Esophagus muscularis mucosa (tissue), 4 donors: ENCODE data around the gene CNFN. TPM values are rescaled to one million over a fixed set of nuclear protein-coding genes. Genes with fewer than 3 reads are reported as not detected.

Source experiments
- DNase-seq: peaks from one replicate; pipeline ENCODE4 v3.0.0-alpha.2; 2017; ENCODE audit errors: extremely low spot score
- H3K27ac ChIP-seq, 4 donors: fragments of 200-600 bp; sonication (generic); replicated peaks in 1 of 4; 1 replicate in 3 of 4; 2 replicates in 1 of 4; pipeline ENCODE4 v1.5.1; 2016 to 2019; ENCODE audit warnings: mild to moderate bottlenecking in 1 of 4
- H3K27me3 ChIP-seq, 4 donors: fragments of 200-600 bp; sonication (generic); one replicate each; pipeline versions ENCODE4 v1.5.1 to v1.6.0; 2016 to 2019
- H3K36me3 ChIP-seq, 4 donors: fragments of 200-600 bp; sonication (generic); one replicate each; pipeline ENCODE4 v1.5.1; 2016 to 2019
- H3K4me1 ChIP-seq, 4 donors: fragments of 200-600 bp; sonication (generic); one replicate each; pipeline ENCODE4 v1.5.1; 2016 to 2019
- H3K4me3 ChIP-seq, 4 donors: fragments of 200-600 bp; sonication (generic); 1 replicate in 2 of 4; 2 replicates in 2 of 4; pipeline ENCODE4 v1.5.1; 2016 to 2019; ENCODE audit warnings: mild to moderate bottlenecking in 4 of 4, moderate library complexity in 1 of 4
- H3K9me3 ChIP-seq, 4 donors: fragments of 200-600 bp; sonication (generic); 1 replicate in 3 of 4; 2 replicates in 1 of 4; pipeline ENCODE4 v1.5.1; 2016 to 2019
- CTCF ChIP-seq, 3 experiments: fragments of 200-600 bp in 2 of 3; fragments of 450-650 bp in 1 of 3; sonication (generic) in 2 of 3; IDR thresholded peaks; one replicate each; pipeline ENCODE4 v1.5.1; 2017 to 2019; ENCODE audit warnings: antibody characterized with exemption in 3 of 3, mild to moderate bottlenecking in 2 of 3, moderate library complexity in 1 of 3
- EP300 ChIP-seq: sonication (generic); formaldehyde crosslinking; IDR thresholded peaks from one replicate; pipeline ENCODE4 v1.6.1; 2017; ENCODE audit warnings: antibody characterized with exemption
- POLR2A ChIP-seq: fragments of 450-650 bp; IDR thresholded peaks from one replicate; pipeline ENCODE4 v1.6.1; 2017; ENCODE audit warnings: antibody characterized with exemption, moderate library complexity, mild to moderate bottlenecking, low read depth
- POLR2AphosphoS5 ChIP-seq, 2 donors: sonication (generic); formaldehyde crosslinking; IDR thresholded peaks; one replicate each; pipeline ENCODE4 v1.6.1; 2017; ENCODE audit warnings: antibody characterized with exemption in 2 of 2
- WGBS: methylation state at CpG from one replicate; pipeline ENCODE4 v1.1.5; 2018; 5-methylcytosine and 5-hydroxymethylcytosine counted together
- intact Hi-C: fragments of 100-400 bp; cut with DNase I; formaldehyde crosslinking; loops from one replicate; pipeline ENCODE4 v1.15.1; 2023
- total RNA-seq, 4 donors: library from RNA; depleted of rRNA; stranded (reverse); fragments of >200 nt; gene quantifications; one replicate each; pipeline versions ENCODE4 v1.1.0 to v1.2.1, GENCODE V29; 2016

Gene CNFN
- total RNA-seq, 4 donors from 2014 or later: 0.92 to 2.5 TPM; not detected in 2

DNA sequence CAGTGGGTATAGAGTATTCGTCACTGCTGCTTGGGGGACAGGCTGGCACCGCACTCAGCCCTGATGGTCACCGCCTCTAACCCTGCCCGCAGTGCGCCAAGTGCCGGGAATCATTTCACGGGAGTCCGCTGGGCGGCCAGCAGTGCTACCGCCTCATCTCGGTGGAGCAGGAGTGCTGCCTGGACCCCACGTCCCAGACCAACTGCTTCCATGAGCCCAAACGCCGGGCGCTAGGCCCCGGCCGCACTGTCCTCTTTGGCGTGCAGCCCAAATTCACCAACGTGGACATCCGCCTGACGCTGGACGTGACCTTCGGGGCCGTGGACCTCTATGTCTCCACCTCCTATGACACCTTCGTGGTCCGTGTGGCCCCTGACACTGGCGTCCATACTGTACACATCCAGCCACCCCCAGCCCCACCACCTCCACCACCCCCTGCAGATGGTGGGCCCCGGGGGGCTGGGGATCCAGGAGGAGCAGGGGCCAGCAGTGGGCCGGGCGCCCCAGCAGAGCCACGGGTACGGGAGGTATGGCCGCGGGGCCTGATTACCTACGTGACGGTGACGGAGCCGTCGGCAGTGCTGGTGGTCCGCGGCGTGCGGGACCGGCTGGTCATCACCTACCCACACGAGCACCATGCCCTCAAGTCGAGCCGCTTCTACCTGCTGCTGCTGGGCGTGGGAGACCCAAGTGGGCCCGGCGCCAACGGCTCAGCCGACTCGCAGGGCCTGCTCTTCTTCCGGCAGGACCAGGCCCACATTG lies 14.5 kb downstream of the CNFN start:
- H3K36me3 ChIP-seq: peaks cover 5 to 60% (median 34%) of the 10 kb centered on the region in 4 donors
- no peaks in the 10 kb centered on the region for H3K27me3 ChIP-seq
- H3K27ac ChIP-seq: no peak overlapping the region
- no peak for DNase-seq
- H3K4me1 ChIP-seq: no peaks in the 10 kb centered on the region
- TF ChIP-seq POLR2AphosphoS5 (IDR thresholded peaks at IDR 0.05): no peak
- no peak for TF ChIP-seq EP300
- no peak for TF ChIP-seq POLR2A
- TF ChIP-seq CTCF (IDR thresholded peaks at IDR 0.05): no peak
- 94% methylated on average over 23 of the region's 54 CpGs for WGBS
- H3K4me3 ChIP-seq: no peak overlapping the region
- no peaks in the 10 kb centered on the region for H3K9me3 ChIP-seq
- intact Hi-C loops: no loop called here

GRCh38 chr19:42374826-42375376 lies 15.2 kb downstream of the CNFN start:
- Histone ChIP-seq H3K4me1 (no peaks in the 10 kb centered on the region), H3K36me3 (peaks cover 5 to 61% (median 34%) of the 10 kb centered on the region in 4 donors), H3K27me3 (no peaks in the 10 kb centered on the region), H3K27ac (no peak overlapping the region), H3K4me3 (no peak overlapping the region), H3K9me3 (no peaks in the 10 kb centered on the region)
- DNase-seq: no peak
- intact Hi-C loops: no loop called here
- TF ChIP-seq POLR2AphosphoS5 (IDR thresholded peaks at IDR 0.05) (no peak), CTCF (IDR thresholded peaks at IDR 0.05) (no peak), POLR2A (no peak), EP300 (no peak)
- WGBS: 100% methylated on average over 10 of the region's 11 CpGs

DNA sequence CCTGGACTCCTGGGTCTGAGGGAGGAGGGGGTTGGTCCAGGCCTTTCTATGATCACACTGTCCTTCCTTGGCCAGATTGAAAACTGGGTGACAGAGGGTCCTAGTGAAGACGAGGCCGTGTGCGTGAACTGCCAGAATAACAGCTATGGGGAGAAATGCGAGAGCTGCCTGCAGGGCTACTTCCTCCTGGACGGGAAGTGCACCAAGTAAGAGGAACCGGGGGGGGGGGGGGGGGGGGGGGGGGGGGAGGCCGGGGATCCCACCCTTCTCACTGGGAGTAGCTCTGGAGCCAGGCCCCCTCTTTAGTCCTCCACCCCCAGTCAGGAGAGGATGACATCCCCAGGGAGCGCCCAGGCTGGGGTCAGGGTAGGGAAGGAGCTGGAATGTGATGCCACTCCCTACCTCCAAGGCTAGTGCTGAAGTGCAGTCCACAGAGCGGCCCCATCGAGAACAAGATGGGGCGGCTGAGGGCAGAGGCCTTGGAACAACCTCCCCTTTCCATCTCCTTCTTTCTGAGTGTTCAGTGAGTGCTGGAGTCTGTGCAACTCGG lies 19.4 kb downstream of the CNFN start:
- Histone ChIP-seq H3K4me1 (peaks cover 11 to 18% (median 16%) of the 10 kb centered on the region in 4 donors), H3K27ac (peak overlapping the region in 1 of 4 donors; percentile 33), H3K36me3 (peaks cover 5 to 67% (median 22%) of the 10 kb centered on the region in 4 donors), H3K27me3 (no peaks in the 10 kb centered on the region), H3K9me3 (no peaks in the 10 kb centered on the region), H3K4me3 (no peak overlapping the region)
- intact Hi-C loops: no loop called here
- DNase-seq: no peak
- whole genome bisulfite sequencing: 59% methylated on average over 9 of the region's 12 CpGs
- TF ChIP-seq POLR2AphosphoS5 (IDR thresholded peaks at IDR 0.05) (no peak), CTCF (IDR thresholded peaks at IDR 0.05) (no peak), POLR2A (no peak), EP300 (no peak)

DNA sequence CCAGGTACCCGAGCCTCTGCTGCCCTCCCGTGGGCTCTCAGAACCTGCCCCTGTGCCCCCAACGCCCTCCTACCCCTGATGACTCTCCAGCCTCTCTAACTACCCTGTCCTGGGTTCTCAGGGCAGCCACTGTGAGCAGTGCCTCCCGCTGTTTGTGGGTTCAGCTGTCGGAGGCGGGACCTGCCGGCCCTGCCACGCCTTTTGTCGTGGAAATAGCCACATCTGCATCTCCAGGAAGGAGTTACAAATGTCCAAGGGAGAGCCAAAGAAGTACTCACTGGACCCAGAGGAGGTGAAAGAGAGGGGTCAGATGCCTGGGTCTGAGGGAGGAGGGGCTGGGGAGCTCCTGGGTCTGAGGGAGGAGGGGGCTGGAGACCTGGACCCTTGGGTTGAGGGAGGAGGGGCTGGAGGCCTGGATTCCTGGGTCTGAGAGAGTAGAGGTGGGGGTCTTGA lies 20.0 kb downstream of the CNFN start:
- Histone ChIP-seq H3K27ac (peak overlapping the region in 1 of 4 donors; percentile 33), H3K36me3 (peaks cover 5 to 61% (median 16%) of the 10 kb centered on the region in 4 donors), H3K4me3 (no peak overlapping the region), H3K4me1 (peaks cover 16 to 24% (median 22%) of the 10 kb centered on the region in 4 donors), H3K27me3 (no peaks in the 10 kb centered on the region), H3K9me3 (no peaks in the 10 kb centered on the region)
- TF ChIP-seq CTCF (IDR thresholded peaks at IDR 0.05) (no peak), POLR2AphosphoS5 (IDR thresholded peaks at IDR 0.05) (no peak), EP300 (no peak), POLR2A (no peak)
- 75% methylated on average over 7 of the region's 9 CpGs for WGBS
- no peak for DNase-seq
- intact Hi-C loops: no loop called here
